SK-N-SH (cell line): Measurements from ENCODE around the gene SMIM44. TPM values are rescaled to one million over a fixed set of nuclear protein-coding genes. Genes with fewer than 3 reads are reported as not detected.
A peak's percentile ranks its signal among the peaks of the same experiment; 100 is the strongest.

Experiments used
- CTCF ChIA-PET: fragments of 300-600, 350-600 bp; formaldehyde crosslinking; extraction: SDS; loops from one replicate; lab custom pipeline; 2021; lab: Yijun Ruan, JAX
- POLR2A ChIA-PET: fragments of 350-600 bp; sonication (Branson Sonifier 250); formaldehyde crosslinking; extraction: SDS; loops from one replicate; lab custom pipeline; 2020; ENCODE audit warnings: antibody characterized with exemption, inconsistent platforms; lab: Yijun Ruan, JAX
- DNase-seq: peaks from one replicate; pipeline ENCODE4 v3.0.0; 2012
- H2AFZ ChIP-seq: fragments of 200-600 bp; sonication (generic); 2 replicates; pipeline ENCODE4 v1.8.1; 2016; ENCODE audit warnings: antibody characterized with exemption, mild to moderate bottlenecking, low read depth
- H3F3A ChIP-seq: fragments of 200-600 bp; sonication (generic); replicated peaks from 2 replicates; pipeline ENCODE3; 2016; ENCODE audit warnings: antibody characterized with exemption, mild to moderate bottlenecking; ENCODE audit not compliant: insufficient read depth
- H3K27ac ChIP-seq, 2 experiments: fragments of 200-500 bp in 1 of 2; fragments of 200-600 bp in 1 of 2; sonication (Bioruptor generic) in 1 of 2; sonication (generic), shearing (Covaris generic) in 1 of 2; 2 replicates each; pipeline versions ENCODE4 v1.5.1 to v1.6.1; 2014 to 2016; ENCODE audit warnings: low read depth in 2 of 2, inconsistent platforms in 1 of 2, low read length in 1 of 2, mild to moderate bottlenecking in 1 of 2, mixed read lengths in 1 of 2
- H3K27me3 ChIP-seq: fragments of 200-600 bp; sonication (generic), shearing (Covaris generic); 2 replicates; pipeline ENCODE4 v1.6.1; 2016; ENCODE audit warnings: mixed run types; ENCODE audit not compliant: insufficient read depth
- H3K36me3 ChIP-seq, 2 experiments: fragments of 200-500 bp in 1 of 2; fragments of 200-600 bp in 1 of 2; sonication (Bioruptor generic) in 1 of 2; sonication (generic) in 1 of 2; replicated peaks in 1 of 2; 2 replicates each; pipeline versions ENCODE3 to v1.5.1; 2014 to 2016; ENCODE audit warnings: low read length in 1 of 2, mild to moderate bottlenecking in 1 of 2; ENCODE audit not compliant: insufficient read depth in 2 of 2, control insufficient read depth in 1 of 2
- H3K4me1 ChIP-seq, 2 experiments: fragments of 200-500 bp in 1 of 2; fragments of 200-600 bp in 1 of 2; sonication (Bioruptor generic) in 1 of 2; sonication (generic), shearing (Covaris generic) in 1 of 2; 2 replicates each; pipeline versions ENCODE4 v1.5.1 to v1.6.1; 2014 to 2016; ENCODE audit warnings: low read depth in 1 of 2, low read length in 1 of 2, mixed run types in 1 of 2; ENCODE audit not compliant: insufficient read depth in 2 of 2, control insufficient read depth in 1 of 2
- H3K4me2 ChIP-seq: fragments of 200-600 bp; sonication (generic), shearing (Covaris generic); 2 replicates; pipeline ENCODE4 v1.6.1; 2017; ENCODE audit warnings: mixed run types
- H3K4me3 ChIP-seq, 2 experiments: fragments of 200-500 bp in 1 of 2; fragments of 200-600 bp in 1 of 2; sonication (Bioruptor generic) in 1 of 2; sonication (generic), shearing (Covaris generic) in 1 of 2; 2 replicates each; pipeline versions ENCODE4 v1.5.1 to v1.8.1; 2014 to 2016; ENCODE audit warnings: low read depth in 2 of 2, inconsistent platforms in 1 of 2, low read length in 1 of 2, mild to moderate bottlenecking in 1 of 2, mixed read lengths in 1 of 2, moderate library complexity in 1 of 2
- H3K79me2 ChIP-seq: fragments of 200-600 bp; sonication (generic); 2 replicates; pipeline ENCODE4 v1.8.1; 2017; ENCODE audit warnings: mild to moderate bottlenecking; ENCODE audit not compliant: insufficient read depth
- H3K9ac ChIP-seq: fragments of 200-600 bp; sonication (generic); 2 replicates; pipeline ENCODE4 v1.6.1; 2017; ENCODE audit warnings: mixed run types
- H3K9me2 ChIP-seq: fragments of 200-600 bp; sonication (generic); 2 replicates; pipeline ENCODE4 v1.6.1; 2017; ENCODE audit warnings: mixed run types
- H3K9me3 ChIP-seq: fragments of 200-600 bp; sonication (generic); 2 replicates; pipeline ENCODE4 v1.6.1; 2017; ENCODE audit warnings: mixed run types, mild to moderate bottlenecking, moderate library complexity
- H4K20me1 ChIP-seq: fragments of 200-600 bp; sonication (generic); 2 replicates; pipeline ENCODE4 v1.6.1; 2017; ENCODE audit warnings: mild to moderate bottlenecking, mixed run types; ENCODE audit not compliant: insufficient read depth
- ELF1 ChIP-seq: IDR thresholded peaks from 2 replicates; pipeline ENCODE4 v1.4.0; 2012
- EP300 ChIP-seq, 2 experiments: IDR thresholded peaks; 2 replicates each; pipeline versions ENCODE4 v1.4.0 to v1.6.1; 2012; ENCODE audit warnings: borderline replicate concordance in 1 of 2, low read depth in 1 of 2, low read length in 1 of 2
- EZH2phosphoT487 ChIP-seq: fragments of 200-600 bp; sonication (generic); IDR thresholded peaks from 2 replicates; pipeline ENCODE4 v1.6.1; 2017; ENCODE audit warnings: low read depth, mixed run types, mild to moderate bottlenecking, antibody characterized with exemption, moderate library complexity, borderline replicate concordance
- FOSL2 ChIP-seq: IDR thresholded peaks from 2 replicates; pipeline ENCODE4 v1.4.0; 2012; ENCODE audit warnings: low read depth, mild to moderate bottlenecking, moderate library complexity, borderline replicate concordance
- FOXM1 ChIP-seq: IDR thresholded peaks from 2 replicates; pipeline ENCODE4 v1.4.0; 2012; ENCODE audit warnings: low read depth, mild to moderate bottlenecking
- GABPA ChIP-seq: IDR thresholded peaks from 2 replicates; pipeline ENCODE4 v1.4.0; 2012; ENCODE audit warnings: low read depth, mild to moderate bottlenecking
- JUND ChIP-seq: IDR thresholded peaks from 2 replicates; pipeline ENCODE4 v1.4.0; 2012
- MXI1 ChIP-seq: IDR thresholded peaks from 2 replicates; pipeline ENCODE4 v1.6.1; 2012; ENCODE audit warnings: mild to moderate bottlenecking, low read depth, low read length, improper control_type of control experiment
- NFIC ChIP-seq: IDR thresholded peaks from 2 replicates; pipeline ENCODE4 v1.4.0; 2012; ENCODE audit warnings: borderline replicate concordance
- NRF1 ChIP-seq: IDR thresholded peaks from 2 replicates; pipeline ENCODE4 v1.6.1; 2012; ENCODE audit warnings: low read depth, mild to moderate bottlenecking, low read length
- RAD21 ChIP-seq: IDR thresholded peaks from 2 replicates; pipeline ENCODE4 v1.6.1; 2012; ENCODE audit warnings: mild to moderate bottlenecking, low read length
- RCOR1 ChIP-seq: fragments of 150-350 bp; IDR thresholded peaks from 2 replicates; pipeline ENCODE4 v1.6.1; 2017; ENCODE audit warnings: antibody characterized with exemption, low read length
- RXRA ChIP-seq: IDR thresholded peaks from 2 replicates; pipeline ENCODE4 v1.4.0; 2012; ENCODE audit warnings: low read depth, mild to moderate bottlenecking, borderline replicate concordance
- SIN3A ChIP-seq: IDR thresholded peaks from 2 replicates; pipeline ENCODE4 v1.6.1; 2012; ENCODE audit warnings: low read depth, mild to moderate bottlenecking, low read length, moderate library complexity, borderline replicate concordance
- YY1 ChIP-seq: IDR thresholded peaks from 2 replicates; pipeline ENCODE4 v1.4.0; 2012; ENCODE audit warnings: low read depth, mild to moderate bottlenecking
- WGBS: methylation state at CpG from one replicate; pipeline ENCODE4 v1.1.6; 2017; ENCODE audit warnings: low lambda C conversion rate; 5-methylcytosine and 5-hydroxymethylcytosine counted together
- polyA plus RNA-seq, 3 experiments: library from polyadenylated mRNA; depleted of rRNA; stranded (reverse); fragments of >200 nt; gene quantifications; 2 replicates each; pipeline ENCODE4 v1.2.3, GENCODE V29; 2012
- TF ChIP-seq, protein P1 (sequence below): fragments of 150-350 bp; IDR thresholded peaks from 2 replicates; pipeline ENCODE4 v1.6.1; 2017; ENCODE audit warnings: antibody characterized with exemption, low read length, low read depth, borderline replicate concordance
- TF ChIP-seq, protein P2 (sequence below): IDR thresholded peaks from 2 replicates; pipeline ENCODE4 v1.4.0; 2012; ENCODE audit warnings: low read depth, borderline replicate concordance
- TF ChIP-seq, protein P3 (sequence below): fragments of 150-350 bp; IDR thresholded peaks from 2 replicates; pipeline ENCODE4 v1.6.1; 2016; ENCODE audit warnings: mild to moderate bottlenecking, low read depth, low read length
- TF ChIP-seq, protein P4 (sequence below): fragments of 200-600 bp; sonication (generic); IDR thresholded peaks from 2 replicates; pipeline ENCODE4 v1.6.1; 2017; ENCODE audit warnings: antibody characterized with exemption, mild to moderate bottlenecking, moderate library complexity
- TF ChIP-seq, protein P5 (sequence below): IDR thresholded peaks from 2 replicates; pipeline ENCODE4; 2012

Gene SMIM44
- polyA plus RNA-seq, 1 of the 3 experiments (the other 2 are of a cell fraction) = not detected

DNA sequence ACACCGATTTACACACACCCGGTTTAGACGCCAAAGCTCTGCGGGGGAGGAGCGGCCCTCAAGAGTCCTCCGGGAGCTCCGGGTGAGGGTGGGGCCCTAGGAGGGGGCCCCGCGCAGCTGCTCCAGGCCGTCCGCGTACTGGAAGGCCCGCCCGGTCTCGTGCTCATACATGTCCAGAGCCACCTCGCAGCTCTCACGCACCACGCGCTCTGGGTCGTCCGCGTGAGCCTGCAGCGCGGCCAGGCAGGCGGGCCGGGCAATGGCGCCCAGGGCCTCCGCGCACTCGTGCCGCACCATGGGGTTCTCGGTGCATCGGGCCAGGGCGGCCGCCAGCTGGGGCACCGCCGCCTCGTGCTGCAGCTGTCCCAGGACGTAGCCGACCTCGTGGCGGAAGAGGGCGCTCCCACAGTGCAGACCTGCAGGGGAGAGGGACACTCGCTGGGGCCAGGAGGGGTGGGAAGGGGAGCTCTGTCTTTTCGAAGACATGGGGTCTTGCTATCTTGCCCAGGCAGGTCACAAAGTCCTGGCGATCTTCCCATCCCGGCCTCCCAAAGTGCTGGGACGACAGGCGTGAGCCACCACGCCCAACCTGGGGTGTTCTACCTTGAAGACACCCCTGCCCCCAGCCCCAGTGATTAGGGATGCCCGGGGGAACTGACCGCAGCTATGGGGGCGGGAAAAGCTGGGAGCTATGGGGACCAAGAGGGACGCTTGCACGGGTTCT lies 8.3 kb upstream of the SMIM44 start:
- ChIA-PET POLR2A (interaction anchor here (0.8 to 1.2 kb wide), 2 partner anchors 9 to 115 kb away, joined by 3 read pairs; partner anchors contain the start of gene DOHH), CTCF (interaction anchor here (0.9 to 1.1 kb wide), 3 partner anchors 19 to 165 kb away, joined by 3 to 4 read pairs (median 4); no protein-coding TSS in a partner anchor)
- Histone ChIP-seq H3F3A (no peaks in the 10 kb centered on the region), H3K4me3 (no peak overlapping the region), H3K79me2 (no peaks in the 10 kb centered on the region), H3K4me1 (no peaks in the 10 kb centered on the region), H3K36me3 (peaks cover 8 to 27% of the 10 kb centered on the region in 2 experiments), H3K27me3 (no peaks in the 10 kb centered on the region), H2AFZ (no peak overlapping the region), H3K9me3 (no peaks in the 10 kb centered on the region), H3K27ac (no peak overlapping the region), H3K9ac (no peak overlapping the region), H4K20me1 (no peaks in the 10 kb centered on the region), H3K9me2 (no peaks in the 10 kb centered on the region), H3K4me2 (no peak overlapping the region)
- TF ChIP-seq EP300 (IDR thresholded peaks at IDR 0.05; ENCODE audit: borderline replicate concordance in 1 of 2, low read depth in 1 of 2, low read length in 1 of 2) (no peak), NFIC (no peak), NRF1 (no peak), RXRA (no peak), MXI1 (no peak), ELF1 (no peak), RAD21 (no peak), YY1 (no peak), EZH2phosphoT487 (no peak), RCOR1 (no peak), JUND (no peak), FOXM1 (no peak), GABPA (no peak), SIN3A (no peak), FOSL2 (no peak)
- TF ChIP-seq, protein P1, sequence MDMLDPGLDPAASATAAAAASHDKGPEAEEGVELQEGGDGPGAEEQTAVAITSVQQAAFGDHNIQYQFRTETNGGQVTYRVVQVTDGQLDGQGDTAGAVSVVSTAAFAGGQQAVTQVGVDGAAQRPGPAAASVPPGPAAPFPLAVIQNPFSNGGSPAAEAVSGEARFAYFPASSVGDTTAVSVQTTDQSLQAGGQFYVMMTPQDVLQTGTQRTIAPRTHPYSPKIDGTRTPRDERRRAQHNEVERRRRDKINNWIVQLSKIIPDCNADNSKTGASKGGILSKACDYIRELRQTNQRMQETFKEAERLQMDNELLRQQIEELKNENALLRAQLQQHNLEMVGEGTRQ = no peak
- TF ChIP-seq, protein P2, sequence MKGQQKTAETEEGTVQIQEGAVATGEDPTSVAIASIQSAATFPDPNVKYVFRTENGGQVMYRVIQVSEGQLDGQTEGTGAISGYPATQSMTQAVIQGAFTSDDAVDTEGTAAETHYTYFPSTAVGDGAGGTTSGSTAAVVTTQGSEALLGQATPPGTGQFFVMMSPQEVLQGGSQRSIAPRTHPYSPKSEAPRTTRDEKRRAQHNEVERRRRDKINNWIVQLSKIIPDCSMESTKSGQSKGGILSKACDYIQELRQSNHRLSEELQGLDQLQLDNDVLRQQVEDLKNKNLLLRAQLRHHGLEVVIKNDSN = no peak
- TF ChIP-seq, protein P3, sequence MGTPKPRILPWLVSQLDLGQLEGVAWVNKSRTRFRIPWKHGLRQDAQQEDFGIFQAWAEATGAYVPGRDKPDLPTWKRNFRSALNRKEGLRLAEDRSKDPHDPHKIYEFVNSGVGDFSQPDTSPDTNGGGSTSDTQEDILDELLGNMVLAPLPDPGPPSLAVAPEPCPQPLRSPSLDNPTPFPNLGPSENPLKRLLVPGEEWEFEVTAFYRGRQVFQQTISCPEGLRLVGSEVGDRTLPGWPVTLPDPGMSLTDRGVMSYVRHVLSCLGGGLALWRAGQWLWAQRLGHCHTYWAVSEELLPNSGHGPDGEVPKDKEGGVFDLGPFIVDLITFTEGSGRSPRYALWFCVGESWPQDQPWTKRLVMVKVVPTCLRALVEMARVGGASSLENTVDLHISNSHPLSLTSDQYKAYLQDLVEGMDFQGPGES = no peak
- TF ChIP-seq, protein P4, sequence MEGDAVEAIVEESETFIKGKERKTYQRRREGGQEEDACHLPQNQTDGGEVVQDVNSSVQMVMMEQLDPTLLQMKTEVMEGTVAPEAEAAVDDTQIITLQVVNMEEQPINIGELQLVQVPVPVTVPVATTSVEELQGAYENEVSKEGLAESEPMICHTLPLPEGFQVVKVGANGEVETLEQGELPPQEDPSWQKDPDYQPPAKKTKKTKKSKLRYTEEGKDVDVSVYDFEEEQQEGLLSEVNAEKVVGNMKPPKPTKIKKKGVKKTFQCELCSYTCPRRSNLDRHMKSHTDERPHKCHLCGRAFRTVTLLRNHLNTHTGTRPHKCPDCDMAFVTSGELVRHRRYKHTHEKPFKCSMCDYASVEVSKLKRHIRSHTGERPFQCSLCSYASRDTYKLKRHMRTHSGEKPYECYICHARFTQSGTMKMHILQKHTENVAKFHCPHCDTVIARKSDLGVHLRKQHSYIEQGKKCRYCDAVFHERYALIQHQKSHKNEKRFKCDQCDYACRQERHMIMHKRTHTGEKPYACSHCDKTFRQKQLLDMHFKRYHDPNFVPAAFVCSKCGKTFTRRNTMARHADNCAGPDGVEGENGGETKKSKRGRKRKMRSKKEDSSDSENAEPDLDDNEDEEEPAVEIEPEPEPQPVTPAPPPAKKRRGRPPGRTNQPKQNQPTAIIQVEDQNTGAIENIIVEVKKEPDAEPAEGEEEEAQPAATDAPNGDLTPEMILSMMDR = no peak
- TF ChIP-seq, protein P5, sequence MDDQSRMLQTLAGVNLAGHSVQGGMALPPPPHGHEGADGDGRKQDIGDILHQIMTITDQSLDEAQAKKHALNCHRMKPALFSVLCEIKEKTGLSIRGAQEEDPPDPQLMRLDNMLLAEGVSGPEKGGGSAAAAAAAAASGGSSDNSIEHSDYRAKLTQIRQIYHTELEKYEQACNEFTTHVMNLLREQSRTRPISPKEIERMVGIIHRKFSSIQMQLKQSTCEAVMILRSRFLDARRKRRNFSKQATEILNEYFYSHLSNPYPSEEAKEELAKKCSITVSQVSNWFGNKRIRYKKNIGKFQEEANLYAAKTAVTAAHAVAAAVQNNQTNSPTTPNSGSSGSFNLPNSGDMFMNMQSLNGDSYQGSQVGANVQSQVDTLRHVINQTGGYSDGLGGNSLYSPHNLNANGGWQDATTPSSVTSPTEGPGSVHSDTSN = no peak
- DNase-seq = peak; percentile 18
- WGBS = 97% methylated on average over 21 of the region's 55 CpGs
